Stimulated activated CD4-positive, alpha-beta T cell treated with anti-CD3 and anti-CD28 coated beads, Interleukin-4, amount 100 ng/mL, for 1 hour (primary cell): Measurements from ENCODE around the gene XRCC3.

ENCODE experiments used
- DNase-seq: peaks from one replicate; pipeline ENCODE4 v3.0.0-alpha.2; 2020

The XRCC3 gene

DNA sequence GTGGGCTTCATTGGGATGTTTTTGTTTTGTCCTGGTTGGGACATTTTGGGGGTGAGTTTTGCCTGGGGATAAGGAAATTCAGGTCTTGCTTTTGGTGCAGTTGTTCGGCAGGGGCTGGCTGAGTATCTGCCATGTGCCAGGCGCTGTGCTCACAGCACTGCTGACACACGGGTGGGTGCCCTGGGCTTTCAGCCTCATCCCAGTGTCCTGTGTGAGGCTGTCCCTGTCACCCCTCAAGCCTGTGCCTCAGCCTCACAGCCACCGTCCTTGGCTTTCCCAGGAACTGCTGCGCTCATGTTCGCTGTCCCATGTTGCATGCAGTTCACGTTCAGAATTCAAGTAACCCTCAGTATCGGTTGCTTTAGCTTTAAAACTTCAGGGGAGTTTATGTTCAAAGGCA is 24.9 kb downstream of the XRCC3 start:
- no peak for DNase-seq

DNA sequence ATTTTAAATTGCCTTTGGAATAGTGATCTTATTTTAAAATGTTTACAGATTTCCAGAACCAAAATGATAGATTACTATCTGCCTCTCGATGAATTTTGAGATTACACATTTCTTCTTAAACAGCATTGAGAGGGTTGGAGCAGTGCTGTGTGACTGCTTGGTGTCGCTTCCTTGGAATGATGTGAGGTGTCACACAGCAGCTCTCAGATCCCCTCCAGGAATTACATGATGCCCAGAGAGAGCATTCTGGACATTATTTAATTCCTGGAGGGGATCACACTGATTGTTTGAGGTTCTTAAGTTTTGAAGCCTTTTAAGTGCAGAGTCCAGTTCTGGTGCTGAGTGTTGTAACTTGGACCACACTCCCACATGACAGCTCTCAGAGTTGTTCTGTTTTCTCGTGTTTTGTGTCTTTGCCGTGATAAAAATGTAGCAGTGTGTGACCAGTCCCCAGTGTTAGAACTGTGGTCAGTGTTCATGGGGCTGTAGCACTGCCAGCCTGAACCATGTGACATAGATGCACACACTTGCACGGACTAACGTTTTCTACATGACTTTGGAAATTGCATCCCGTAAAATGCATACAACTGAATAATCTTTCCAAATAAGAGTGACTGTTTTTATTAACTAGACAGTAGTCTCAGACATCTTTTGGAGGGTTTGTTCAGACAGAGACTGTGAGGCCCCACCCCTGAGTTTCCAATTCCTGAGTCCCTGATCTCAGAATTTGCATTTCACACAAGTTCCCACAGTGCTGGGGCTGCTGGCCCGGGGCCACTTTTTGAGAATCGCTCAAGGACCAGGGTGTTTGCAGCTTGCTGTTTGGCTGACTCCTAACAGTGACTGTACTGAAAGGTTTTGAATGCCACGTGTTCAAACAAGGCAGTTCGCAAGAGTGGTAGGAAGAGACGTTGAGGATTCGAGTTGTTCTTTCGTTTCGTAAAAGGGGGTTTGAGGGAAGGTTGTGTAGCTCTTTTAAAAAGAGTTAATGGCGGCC is 26.0 kb downstream of the XRCC3 start:
- DNase-seq = no peak

DNA sequence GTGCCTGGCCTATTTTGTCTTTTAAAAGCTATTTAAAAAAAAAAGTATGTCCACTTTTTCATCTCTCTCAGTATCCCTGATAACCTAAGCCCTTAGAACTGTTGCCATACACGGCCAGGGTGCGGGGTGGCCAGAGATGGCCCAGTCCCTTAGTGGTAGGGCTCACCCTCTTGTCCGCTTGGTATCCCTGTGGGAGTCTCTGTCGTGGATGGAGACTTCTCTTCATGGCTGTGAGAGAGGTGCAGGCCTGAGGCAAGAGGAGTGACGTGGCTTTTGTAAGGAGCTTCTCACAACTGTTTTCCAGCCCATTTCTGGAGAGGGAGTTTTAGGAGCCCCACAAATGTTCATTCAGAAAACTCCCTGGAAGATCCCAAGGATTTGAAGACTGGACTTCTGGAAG is 26.8 kb downstream of the XRCC3 start:
- DNase-seq = no peak

DNA sequence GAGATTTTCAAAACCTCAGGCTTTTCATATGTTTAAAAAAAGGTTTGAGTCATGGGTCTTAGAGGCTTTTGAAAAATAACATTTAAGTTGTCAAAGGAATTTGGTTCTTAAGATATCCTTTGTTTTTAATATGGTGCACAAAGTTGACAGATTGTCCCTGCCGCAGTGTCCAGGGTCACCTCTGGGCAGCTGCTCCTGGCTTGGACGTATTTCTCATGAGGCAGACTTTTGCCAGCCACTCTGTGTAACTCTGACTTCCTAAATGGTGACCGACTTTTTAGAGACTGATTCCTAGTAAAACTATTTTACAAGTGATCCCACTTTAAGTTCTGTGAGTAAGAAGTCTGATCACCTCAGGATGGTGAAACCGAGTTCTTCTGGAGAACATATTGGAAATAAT is 27.5 kb downstream of the XRCC3 start:
- DNase-seq = no peak

DNA sequence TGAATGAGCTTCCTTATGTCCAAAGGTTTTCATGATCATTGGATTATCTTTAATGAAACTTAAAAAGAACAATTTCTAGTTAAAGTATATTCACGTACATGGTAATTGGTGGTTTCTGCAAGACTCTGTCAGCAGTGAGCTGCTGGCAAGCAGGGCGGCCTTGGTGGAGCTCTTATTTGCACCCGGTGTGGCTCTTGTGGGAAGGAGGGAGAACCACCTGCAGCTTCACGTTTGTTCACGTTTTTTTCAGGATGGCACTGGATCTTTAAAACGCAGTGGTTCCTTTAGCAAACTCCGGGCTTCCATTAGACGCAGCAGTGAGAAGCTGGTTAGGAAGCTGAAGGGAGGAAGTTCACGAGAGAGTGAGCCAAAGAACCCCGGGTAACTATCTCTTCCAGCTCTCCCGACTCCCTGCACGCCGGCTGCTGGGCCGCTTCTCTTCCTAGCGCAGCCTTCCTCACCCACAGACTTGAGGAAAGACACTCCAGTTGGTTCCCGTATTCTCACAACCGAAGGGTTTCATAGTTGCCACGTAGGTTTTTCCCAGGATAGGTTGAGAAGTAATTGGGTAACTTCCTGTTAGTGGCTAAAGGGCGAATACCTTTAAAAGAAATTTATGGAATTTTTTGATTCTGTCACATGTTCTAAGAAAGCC is 28.3 kb downstream of the XRCC3 start:
- no peak for DNase-seq

DNA sequence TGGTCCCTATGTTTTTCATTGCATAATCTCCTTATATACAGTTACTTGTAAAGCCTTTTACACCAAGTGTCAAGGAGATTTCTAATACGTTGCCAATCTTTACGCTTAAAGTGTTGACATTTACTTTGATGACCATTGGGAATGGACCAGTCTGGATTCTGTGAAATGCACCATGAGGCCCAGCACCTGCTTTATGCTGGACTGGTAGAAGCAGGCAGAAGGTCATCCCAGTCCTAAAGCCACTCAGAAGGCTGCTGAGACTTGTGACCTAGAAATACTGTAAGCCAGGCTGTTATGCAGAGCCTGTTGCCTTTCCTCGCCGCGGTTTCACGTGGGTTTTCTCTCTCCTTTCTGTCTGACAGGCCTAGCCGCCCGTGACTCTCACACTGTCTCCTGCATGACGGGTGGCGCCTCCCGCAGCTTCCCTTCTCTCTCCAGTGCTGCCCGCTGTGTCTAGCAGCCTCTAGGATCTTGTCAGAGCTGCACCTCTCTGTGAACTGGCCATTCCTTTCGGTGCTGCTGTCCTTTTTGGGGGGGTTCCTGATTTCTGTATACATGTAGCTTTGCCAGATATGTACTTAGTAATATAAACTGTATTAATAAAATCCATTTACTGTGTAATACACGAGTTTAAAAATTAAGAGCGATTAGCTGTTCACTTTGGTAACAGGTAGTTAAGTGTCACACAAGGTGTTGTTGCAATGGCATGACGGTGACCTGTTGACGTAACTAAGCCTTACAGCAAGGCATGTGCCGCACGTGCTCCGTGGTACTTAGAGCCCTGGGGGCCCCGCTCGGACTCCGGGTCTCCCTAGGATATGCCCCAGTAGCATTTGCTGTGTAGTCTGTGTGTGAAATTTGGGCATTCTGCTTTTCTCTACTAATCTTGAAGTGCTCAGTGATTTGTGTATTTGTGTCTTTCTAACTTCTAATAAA is 29.7 kb downstream of the XRCC3 start:
- DNase-seq = no peak

DNA sequence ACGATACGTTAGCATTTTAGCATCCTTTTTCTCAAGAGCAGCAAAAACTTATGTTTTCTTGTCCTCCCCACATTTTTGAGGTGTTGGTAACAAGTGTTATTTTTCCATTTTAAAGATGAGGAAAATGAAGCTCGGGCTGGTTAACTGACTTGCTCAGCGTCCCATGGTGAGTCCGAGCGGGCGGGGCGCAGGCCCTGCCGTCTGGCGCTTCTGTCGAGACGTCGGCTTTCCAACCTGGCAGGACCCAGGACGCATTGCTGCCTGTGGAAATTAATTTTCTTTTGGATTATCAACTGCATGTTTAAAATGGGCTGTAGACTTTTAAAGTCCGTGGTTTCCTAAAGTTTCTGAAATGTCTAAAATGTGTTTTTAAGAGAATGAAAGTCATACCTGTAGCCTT is 30.4 kb downstream of the XRCC3 start:
- DNase-seq = no peak

DNA sequence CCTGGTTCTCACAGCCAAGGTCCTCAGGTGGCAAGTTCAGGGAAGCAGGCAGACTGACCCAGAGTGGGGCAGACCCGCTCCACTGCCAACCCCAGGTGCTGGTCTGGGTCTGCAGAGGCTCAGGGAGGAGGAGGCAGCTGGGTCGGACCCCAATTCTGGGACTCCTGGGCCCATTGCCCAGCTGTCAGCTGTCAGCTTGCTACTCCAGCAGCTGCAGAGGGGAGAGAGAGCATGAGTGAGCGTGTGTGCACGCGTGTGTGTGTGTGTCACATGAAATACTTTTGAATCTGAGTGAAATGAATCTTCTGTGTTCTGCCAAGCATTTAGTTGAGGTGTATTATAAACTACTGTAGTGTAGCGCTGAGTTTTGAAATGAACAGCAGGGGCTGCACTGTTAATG is 30.8 kb downstream of the XRCC3 start:
- no peak for DNase-seq

DNA sequence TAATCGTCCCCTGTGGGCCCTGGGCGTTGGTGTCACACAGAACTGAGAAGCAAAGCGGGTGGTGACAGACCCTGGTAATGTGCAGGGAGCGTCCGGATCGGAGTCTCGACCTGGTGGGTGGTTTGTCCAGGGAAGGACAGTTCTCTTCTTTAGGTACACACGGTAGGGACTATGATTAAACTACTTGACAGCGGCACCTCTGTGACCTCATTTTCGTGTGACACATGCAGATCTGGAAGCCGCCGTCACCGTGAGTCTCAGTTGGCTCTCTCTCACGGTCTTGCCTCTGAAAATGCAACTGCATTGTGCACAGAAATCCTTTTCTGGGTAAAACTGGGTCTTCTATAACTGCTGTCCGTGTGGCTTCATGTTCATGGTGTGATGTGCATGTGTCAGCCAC is 32.1 kb downstream of the XRCC3 start:
- no peak for DNase-seq

DNA sequence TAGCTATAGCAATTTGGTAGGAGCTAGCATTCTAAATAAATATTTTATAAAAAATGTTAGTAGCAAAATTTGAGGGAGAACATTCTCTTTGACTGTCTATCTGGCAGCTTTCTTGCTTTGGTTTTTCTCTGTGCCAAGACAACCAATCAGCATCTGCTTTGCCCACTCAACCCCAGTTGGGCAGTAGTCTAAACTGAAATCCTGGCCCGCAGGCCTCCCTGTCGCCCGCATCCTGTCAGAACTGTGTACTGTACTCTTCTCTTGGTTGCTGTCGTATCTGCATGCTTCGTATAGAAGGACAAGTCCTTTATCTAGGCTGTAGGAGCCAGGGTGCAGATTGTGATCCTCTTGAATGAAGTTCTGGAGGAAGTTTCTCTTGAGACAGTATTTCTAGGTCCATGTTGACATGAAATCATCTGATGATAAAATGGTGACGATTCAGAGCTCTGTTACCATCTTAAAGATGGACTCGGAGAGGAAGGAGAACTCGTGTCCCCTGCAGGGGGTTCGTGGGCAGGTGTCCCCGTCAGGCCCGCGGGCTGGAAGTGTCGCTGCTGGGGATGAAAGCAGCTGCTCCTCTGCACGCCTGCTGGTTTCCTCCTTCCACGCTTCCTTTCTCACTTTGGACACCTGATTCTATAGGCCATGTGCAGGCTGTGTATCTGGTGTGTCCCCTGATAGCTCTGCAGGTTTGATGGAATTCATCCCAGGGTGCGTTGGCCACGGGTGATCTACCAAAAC is 34.6 kb downstream of the XRCC3 start:
- DNase-seq = no peak

DNA sequence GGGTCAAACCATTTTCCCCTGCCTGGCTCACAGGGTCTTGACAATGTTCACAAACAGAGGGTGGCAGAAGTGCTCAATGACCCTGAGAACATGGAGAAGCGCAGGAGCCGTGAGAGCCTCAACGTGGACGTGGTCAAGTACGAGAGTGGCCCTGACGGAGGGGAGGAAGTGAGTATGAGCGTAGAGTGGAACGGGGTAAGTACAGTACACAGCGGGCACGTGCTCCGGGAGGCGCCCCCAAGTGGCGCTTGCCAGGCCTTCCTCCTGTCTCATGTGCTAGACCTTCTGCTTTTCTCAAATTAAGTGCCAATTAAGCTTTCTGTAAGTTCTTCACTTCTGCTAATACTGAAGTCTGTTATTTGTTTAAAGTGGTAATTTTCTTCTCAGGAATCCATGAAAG is 35.9 kb downstream of the XRCC3 start:
- DNase-seq = peak; percentile 57

DNA sequence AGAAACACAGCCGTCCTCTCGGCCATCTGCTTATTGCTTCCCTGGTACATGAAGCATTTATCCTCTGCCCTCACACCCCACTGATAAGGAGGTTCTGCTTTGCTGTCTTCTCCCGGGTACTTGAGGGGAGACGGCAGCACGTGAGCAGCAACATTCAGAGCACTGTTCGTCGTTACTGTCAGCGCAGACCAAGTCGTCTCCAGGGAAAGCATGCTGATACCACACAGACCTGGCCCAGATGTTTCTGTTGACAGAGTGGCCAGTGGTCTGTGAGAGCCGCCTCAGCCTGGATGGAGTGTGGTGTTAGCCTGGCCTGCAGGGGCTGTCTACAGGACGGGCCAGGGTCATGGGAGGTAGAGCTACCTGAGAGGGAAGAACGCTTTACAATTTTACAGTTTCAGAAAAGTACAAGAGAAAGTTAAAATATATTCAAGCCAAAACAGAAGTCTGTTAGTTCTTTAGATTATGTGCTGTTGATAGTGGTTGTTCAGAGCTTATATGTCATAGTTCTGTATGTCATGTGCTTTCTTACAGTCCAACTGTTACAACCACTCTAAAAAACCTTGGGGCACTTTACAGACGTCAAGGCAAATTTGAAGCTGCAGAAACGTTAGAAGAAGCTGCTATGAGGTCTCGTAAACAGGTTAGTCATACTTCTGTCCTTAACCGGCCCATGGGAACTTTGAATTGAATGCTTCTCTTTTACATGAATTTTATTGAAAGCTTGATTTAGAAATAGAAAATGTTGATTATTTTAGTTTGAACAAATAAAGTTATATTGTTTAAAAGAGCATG is 38.2 kb downstream of the XRCC3 start:
- no peak for DNase-seq

DNA sequence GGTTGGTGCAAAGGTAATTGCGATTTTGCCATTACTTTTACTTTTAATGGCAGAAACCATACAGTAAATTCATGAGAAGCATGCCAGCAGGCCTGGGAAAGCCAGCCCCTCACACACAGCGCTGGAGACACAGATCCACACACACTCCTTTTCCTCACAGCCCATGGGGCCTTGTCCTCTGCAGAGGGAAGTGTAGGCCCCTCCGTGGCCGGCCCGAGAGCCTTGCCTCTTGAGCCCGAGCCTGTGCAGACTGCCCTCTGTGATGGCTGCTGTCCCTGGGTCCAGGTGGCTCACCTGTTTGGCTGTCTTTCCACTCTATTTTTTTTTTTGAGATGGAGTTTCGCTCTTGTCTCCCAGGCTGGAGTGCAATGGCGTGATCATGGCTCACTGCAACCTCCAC is 39.3 kb downstream of the XRCC3 start:
- DNase-seq = no peak

DNA sequence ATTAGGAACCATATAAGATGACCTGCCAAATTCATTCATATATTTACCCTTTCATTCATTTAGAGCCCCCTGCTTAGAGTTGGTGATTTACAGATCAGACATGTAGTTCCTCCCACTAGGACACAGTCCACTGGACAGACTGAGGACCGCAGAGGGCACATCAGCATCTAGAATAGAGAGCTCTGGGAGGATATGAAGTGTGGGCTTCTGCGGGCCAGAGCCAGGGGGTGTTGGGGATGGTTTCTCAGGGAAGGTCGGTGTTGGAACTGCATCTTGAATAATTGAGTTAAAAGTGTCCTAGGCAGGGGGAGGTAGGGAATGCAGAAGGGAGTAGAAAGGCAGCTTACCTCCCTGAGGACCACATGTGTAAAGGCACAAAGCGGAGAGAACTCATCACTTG is 43.3 kb downstream of the XRCC3 start:
- DNase-seq = no peak

DNA sequence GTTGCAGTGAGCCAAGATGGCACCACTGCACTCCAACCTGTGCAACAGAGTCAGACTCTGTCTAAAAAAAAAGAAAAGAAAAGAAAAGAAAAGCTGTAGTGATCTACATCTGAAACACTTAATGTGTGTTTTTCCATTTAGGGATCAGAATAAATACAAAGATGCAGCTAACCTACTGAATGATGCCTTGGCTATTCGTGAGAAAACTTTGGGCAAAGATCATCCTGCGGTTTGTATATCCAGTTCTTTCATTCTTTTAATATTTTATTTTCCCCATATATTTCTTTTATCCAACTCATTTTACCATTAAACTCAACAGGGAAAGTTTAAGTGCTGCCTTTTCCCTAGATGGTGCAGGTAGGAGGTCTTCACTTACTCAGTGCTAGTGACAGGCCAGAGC is 45.9 kb downstream of the XRCC3 start:
- no peak for DNase-seq

DNA sequence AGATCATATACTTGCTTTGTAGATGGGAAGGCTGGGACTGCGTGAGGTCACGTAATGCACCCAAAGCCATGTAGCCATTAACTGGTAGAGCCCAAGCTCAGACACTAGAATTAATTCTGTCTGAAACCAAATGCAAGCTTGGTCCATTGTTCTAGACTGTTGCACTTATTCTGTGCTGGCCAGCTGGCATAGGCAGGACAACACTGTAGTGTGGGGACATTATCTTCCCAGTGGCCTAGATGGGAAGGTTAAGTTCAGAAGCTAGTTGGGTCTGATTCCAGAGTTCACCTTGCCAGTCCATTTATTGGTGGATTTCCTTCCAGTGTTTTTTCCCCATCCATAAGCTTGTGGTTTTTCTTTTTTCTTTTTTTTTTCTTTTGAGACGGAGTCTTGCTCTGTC is 47.1 kb downstream of the XRCC3 start:
- no peak for DNase-seq

DNA sequence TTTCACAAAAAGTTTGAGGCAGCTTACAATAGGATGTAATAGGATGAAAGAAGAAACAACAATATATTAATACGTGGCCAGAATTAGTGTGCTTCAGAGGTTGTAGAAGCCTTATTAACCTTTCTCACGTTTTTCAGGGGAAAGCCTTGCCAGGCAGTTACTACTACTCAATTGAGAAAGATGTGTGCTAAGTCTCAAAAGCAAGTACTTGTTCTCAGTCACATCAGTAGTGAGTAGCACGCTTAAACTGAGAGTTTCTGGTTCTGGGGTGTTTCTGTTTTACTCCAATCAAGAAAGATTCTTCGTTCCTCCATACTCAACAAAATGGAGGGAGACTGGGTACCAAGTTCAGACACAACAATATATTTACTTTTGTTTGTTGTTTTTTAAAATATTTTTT is 47.6 kb downstream of the XRCC3 start:
- DNase-seq = no peak

DNA sequence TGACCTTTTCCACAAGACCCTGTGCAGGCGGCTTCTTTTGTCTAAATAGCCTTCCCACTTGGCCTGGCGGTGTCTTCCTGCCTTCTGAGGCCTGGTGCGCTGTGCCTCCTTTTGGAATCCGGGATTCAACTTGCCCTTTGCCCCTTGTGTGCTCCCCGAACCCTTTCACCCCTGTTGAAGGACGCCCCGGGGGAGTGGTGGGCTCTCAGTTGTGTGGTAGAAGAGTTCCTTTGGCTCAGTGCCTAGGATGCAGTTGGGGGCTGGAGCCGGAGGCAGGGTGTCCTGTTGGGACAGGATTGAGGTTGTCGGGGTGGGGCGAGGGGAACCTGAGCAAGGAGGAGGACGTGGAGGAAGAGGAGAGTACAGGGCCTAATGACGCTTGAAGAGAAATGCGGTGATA is 51.7 kb downstream of the XRCC3 start:
- no peak for DNase-seq

DNA sequence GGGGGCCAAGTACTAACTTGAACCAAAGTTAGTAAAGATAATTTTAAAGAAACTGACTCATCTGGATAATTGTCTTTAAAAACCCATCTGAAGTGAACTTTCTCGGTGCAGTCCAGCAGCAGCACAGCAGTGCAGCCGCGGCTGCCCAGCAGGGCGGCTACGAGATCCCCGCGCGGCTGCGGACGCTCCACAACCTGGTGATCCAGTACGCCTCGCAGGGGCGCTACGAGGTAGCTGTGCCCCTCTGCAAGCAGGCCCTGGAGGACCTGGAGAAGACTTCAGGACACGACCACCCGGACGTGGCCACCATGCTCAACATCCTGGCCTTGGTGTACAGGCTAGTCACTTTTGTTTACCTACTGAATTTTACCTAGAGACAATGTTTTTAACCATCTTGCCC is 52.7 kb downstream of the XRCC3 start:
- DNase-seq = no peak

DNA sequence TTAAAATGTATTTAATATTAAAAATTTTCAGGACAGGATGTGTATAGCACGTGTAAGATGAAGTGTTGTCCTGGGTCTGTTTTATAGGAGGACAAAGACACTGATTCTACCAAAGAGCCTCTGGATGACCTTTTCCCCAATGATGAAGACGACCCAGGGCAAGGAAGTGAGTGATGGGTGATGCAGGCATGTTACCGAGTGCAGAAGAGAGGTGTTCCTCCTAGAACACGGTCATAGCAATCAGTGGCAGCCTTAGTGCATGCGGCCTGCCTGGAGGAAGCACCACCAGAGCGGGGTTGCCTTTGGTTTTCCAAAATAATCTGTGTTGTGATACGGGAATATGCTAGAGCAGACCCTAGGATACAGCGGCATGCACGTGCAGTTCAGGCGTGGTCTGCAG is 53.2 kb downstream of the XRCC3 start:
- DNase-seq = no peak

DNA sequence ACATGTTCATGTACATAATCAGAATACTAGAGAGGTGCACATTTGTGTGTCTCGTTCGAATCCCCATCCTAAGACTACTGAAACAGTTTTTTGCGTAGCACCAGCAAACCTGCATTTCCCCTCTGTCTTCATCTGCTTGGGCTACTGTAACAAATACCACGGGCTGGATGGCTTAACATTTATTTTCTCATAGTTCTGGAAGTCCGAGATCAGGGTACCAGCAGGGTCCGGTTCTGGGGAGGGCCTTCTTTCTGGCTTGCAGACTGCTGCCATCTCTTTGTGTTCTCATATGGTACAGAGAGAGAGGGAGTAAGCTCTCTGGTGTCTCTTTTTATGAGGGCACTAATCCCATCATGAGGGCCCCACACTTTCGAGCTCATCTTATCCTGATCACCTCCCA is 55.6 kb downstream of the XRCC3 start:
- no peak for DNase-seq

DNA sequence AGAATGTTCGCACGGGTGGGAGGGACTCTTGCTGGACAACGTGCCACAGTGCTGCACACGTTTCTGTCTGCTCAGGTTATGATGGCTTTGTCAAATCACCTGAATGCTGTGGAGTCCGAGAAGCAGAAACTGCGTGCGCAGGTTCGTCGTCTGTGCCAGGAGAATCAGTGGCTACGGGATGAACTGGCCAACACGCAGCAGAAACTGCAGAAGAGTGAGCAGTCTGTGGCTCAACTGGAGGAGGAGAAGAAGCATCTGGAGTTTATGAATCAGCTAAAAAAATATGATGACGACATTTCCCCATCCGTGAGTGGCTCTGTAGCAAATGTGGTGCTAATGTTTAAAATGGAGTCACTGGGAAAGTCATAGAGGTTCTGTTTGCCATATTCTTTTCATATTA is 57.8 kb downstream of the XRCC3 start:
- no peak for DNase-seq
